Chondrocyte (in vitro differentiated cells): ENCODE data around the gene POFUT2. TPM values are rescaled to one million over a fixed set of nuclear protein-coding genes. Genes with fewer than 3 reads are reported as not detected.

Experiments
- DNase-seq: peaks from one replicate; pipeline ENCODE4 v3.0.0; 2021; ENCODE audit warnings: mixed read lengths, low spot score
- H3K27ac Mint-ChIP-seq: one replicate; pipeline ENCODE4 v1.8.0; 2021; ENCODE audit warnings: mild to moderate bottlenecking, moderate library complexity, mixed read lengths; ENCODE audit not compliant: unreplicated experiment
- H3K27me3 Mint-ChIP-seq: 2 replicates; pipeline ENCODE4 v1.8.0; 2021; ENCODE audit warnings: low read depth, mixed read lengths
- H3K36me3 Mint-ChIP-seq: 2 replicates; pipeline ENCODE4 v1.8.0; 2021; ENCODE audit warnings: low read depth, mixed read lengths
- H3K4me1 Mint-ChIP-seq: 2 replicates; pipeline ENCODE4 v1.8.0; 2021; ENCODE audit warnings: low read depth, mild to moderate bottlenecking, mixed read lengths
- H3K4me3 Mint-ChIP-seq: one replicate; pipeline ENCODE4 v1.8.0; 2021; ENCODE audit warnings: mild to moderate bottlenecking, moderate library complexity, mixed read lengths; ENCODE audit not compliant: unreplicated experiment
- H3K9me3 Mint-ChIP-seq: 2 replicates; pipeline ENCODE4 v1.8.0; 2021; ENCODE audit warnings: low read depth, mixed read lengths
- total RNA-seq: library from RNA; stranded (reverse); gene quantifications from 3 replicates; pipeline ENCODE4 v1.2.1, GENCODE V29; 2021
- TF ChIP-seq, protein P1 (sequence below): fragments of 200-600 bp; sonication (generic); IDR thresholded peaks from 2 replicates; pipeline ENCODE4 v1.5.0; 2021; ENCODE audit warnings: antibody characterized with exemption, mild to moderate bottlenecking, moderate library complexity

Gene POFUT2
- total RNA-seq, 1 donor from 2014 or later = 73.6 TPM

DNA sequence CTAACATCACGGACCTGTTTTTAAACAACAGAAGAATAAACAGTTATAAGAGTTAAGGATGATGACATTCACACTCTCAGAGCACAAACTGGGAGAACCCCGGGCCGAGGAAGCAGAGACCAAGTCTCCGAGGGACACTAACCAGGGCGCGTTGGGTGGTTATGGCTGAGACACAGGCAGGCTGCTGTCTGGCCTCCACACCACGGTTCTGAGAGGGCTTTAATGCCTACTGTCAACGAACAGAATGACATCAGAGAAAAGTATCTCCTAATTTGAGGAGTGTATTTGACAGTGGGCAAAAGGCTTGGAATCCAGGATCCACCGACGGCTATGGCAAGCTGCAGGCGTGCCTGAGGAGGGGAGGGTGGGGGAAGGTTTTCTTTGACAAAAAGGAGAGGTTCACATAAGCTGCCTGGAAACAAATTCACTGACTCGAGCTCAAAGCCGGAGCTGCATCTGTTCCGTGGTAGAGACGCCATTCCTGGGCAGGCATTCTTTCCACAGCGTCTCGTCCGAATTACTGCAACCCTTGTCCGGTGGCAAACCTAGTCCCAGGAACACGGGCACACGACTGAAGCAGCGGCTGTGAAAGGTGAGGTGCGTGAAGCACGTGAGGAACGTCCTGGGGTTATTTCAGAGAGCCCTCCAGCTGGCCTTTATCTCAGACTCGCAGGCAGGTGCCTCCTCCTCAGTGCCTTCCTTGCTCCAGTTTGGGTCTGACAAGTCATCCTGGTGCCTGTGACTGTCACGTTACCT, 9.4 kb downstream of the POFUT2 start:
- H3K9me3 Mint-ChIP-seq = no peaks in the 10 kb centered on the region
- no peak overlapping the region for H3K4me3 Mint-ChIP-seq
- TF ChIP-seq, protein P1, sequence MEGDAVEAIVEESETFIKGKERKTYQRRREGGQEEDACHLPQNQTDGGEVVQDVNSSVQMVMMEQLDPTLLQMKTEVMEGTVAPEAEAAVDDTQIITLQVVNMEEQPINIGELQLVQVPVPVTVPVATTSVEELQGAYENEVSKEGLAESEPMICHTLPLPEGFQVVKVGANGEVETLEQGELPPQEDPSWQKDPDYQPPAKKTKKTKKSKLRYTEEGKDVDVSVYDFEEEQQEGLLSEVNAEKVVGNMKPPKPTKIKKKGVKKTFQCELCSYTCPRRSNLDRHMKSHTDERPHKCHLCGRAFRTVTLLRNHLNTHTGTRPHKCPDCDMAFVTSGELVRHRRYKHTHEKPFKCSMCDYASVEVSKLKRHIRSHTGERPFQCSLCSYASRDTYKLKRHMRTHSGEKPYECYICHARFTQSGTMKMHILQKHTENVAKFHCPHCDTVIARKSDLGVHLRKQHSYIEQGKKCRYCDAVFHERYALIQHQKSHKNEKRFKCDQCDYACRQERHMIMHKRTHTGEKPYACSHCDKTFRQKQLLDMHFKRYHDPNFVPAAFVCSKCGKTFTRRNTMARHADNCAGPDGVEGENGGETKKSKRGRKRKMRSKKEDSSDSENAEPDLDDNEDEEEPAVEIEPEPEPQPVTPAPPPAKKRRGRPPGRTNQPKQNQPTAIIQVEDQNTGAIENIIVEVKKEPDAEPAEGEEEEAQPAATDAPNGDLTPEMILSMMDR = no peak
- peaks cover 22% of the 10 kb centered on the region for H3K36me3 Mint-ChIP-seq
- no peak overlapping the region for H3K27ac Mint-ChIP-seq
- H3K27me3 Mint-ChIP-seq = no peaks in the 10 kb centered on the region
- H3K4me1 Mint-ChIP-seq = no peaks in the 10 kb centered on the region
- no peak for DNase-seq

DNA sequence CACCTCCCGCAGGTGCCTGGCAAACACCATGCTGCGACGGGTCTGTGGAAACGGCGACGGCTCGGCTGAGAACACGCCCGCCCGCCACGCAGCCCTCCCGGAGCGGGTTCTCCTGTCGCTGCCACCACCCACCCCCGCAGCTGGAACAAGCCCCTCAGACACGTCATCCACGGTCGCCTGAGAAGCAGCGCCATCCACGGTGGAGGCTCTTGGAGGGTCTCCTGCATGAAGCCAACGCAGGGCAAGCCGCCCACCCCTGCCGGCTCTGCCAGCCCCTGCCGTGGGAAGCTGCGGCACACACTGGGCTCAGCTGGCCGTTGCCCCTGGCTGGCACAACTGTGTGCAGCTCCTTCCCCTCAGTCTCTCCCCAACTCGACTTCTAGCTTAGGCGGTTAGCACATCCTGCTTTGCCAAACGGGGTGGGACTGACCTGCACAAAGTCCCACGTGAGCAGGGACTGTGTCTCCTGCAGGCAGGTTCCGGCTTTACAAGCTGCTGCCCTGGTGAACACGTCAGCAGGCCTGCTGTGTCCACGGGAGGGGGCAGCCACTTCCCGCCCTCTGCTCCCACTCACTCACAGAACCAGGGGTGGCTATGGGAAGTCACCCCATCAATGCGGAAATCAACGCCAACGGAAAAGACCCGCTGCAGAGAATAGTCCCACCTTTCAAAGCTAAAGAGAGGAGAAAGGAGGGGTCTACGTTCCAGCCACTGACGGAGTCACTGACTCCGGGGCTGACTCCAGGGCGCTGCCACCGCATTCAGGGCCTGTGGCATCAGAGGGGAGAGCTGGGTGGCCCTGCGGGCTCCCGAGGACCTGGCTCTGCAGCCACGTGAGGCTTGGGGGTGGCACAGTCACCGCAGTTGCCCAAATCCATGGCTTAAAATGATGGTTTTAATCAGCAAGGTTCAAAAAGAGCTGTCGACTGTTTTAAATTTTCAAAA, 10.3 kb downstream of the POFUT2 start:
- Mint-ChIP-seq H3K9me3 (no peaks in the 10 kb centered on the region), H3K36me3 (peaks cover 21% of the 10 kb centered on the region), H3K27me3 (no peaks in the 10 kb centered on the region), H3K4me1 (no peaks in the 10 kb centered on the region), H3K4me3 (no peak overlapping the region), H3K27ac (no peak overlapping the region)
- no peak for DNase-seq
- TF ChIP-seq, protein P1 = no peak

DNA sequence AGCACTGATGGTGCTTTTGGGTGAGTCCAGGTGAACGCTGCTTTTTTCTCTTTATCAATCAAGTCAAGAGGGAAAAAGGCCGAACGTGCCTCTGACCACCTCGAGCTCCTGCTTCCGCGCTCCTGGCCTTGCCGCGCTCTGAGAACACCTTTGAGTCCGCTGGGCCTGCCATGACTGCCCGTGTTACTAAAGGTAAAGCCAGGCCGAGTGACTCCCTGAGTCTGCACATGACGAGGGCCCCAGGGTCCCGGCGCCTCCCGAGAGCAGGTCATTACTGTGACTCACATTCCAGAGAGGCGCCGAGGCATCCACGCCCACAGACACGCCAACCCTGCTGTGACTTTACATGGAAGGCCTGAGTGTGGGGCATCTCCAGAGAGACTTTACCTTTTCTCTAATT, 11.1 kb downstream of the POFUT2 start:
- Mint-ChIP-seq H3K4me3 (no peak overlapping the region), H3K4me1 (no peaks in the 10 kb centered on the region), H3K9me3 (no peaks in the 10 kb centered on the region), H3K36me3 (peaks cover 17% of the 10 kb centered on the region), H3K27ac (no peak overlapping the region), H3K27me3 (no peaks in the 10 kb centered on the region)
- TF ChIP-seq, protein P1 = no peak
- DNase-seq = no peak

DNA sequence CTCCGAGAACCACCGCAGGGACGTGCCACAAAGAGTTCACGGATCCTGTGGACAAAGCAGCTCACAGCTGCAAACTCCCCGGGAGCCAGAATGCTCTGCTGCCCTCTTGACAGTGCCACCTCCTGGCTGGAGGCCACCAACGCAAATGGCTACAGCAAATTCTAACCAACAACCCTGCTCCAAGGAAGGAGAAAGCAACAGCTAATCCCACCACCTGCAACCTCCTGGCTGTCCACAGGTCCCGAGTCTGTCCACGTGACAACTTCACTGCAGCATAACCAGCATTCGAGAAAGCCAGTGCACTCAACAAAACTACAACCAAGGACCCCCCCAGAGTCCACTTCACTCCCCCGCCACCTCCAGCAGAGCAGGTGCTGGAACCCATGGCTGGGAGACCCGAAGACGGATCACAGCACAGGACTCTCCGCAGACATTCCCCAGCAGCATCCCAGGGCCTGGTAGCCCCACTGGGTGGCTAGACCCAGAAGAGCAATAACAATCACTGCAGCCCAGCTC, 17.3 kb downstream of the POFUT2 start:
- TF ChIP-seq, protein P1 = peak; percentile 63
- Mint-ChIP-seq H3K4me3 (no peak overlapping the region), H3K4me1 (peaks cover 8% of the 10 kb centered on the region), H3K36me3 (peaks cover 19% of the 10 kb centered on the region), H3K27me3 (no peaks in the 10 kb centered on the region), H3K9me3 (no peaks in the 10 kb centered on the region), H3K27ac (no peak overlapping the region)
- peak; percentile 64 for DNase-seq

DNA sequence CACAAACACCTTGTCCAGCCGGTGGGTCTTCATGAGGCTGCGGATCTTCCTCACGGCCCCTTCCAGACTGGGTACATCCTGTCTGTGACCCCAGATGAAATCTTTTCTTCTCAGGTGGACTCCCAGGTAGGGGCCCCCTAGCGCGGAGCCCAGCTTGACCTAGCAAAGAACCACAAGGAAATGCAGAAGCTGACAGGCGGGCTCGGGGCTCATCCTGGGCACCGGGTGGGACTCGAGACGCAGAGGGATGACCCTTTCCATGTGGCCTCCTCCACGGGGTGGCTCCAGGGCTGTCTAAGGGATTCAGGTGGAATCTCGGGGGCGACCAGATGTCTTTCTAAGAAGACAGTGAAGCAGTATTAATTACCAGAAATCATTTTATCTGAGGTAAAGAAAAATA, 17.8 kb downstream of the POFUT2 start:
- H3K27me3 Mint-ChIP-seq = no peaks in the 10 kb centered on the region
- no peaks in the 10 kb centered on the region for H3K9me3 Mint-ChIP-seq
- H3K4me3 Mint-ChIP-seq = no peak overlapping the region
- H3K36me3 Mint-ChIP-seq = peaks cover 21% of the 10 kb centered on the region
- peaks cover 8% of the 10 kb centered on the region for H3K4me1 Mint-ChIP-seq
- no peak overlapping the region for H3K27ac Mint-ChIP-seq
- TF ChIP-seq, protein P1 = no peak
- DNase-seq = peak; percentile 89
